B cell (primary cell): ENCODE data around the gene TBC1D26.

Source experiments
- CTCF ChIP-seq: fragments of 200-600 bp; IDR thresholded peaks from one replicate; pipeline ENCODE4 v1.8.0; 2022; ENCODE audit warnings: antibody characterized with exemption, mild to moderate bottlenecking
- EZH2 ChIP-seq: IDR thresholded peaks from 2 replicates; pipeline ENCODE4 v1.6.1; 2012; ENCODE audit warnings: borderline replicate concordance, low read depth, mild to moderate bottlenecking, moderate library complexity, low read length; ENCODE audit not compliant: insufficient read depth, poor library complexity, severe bottlenecking

GRCh38 chr17:15783461-15783860, 51.4 kb downstream of the TBC1D26 start:
- TF ChIP-seq CTCF (no peak), EZH2 (no peak)
